DOHH2 (cell line): ENCODE measurements around the gene SGPL1.

ENCODE experiments used
- CTCF ChIP-seq: fragments of 200-600 bp; sonication (generic); IDR thresholded peaks from one replicate; pipeline ENCODE4 v1.5.1; 2014; ENCODE audit warnings: antibody characterized with exemption, mild to moderate bottlenecking, low read depth, low read length; ENCODE audit not compliant: poor library complexity, severe bottlenecking
- EZH2phosphoT487 ChIP-seq: fragments of 200-600 bp; sonication (generic); IDR thresholded peaks from 2 replicates; pipeline ENCODE4 v1.6.1; 2017; ENCODE audit warnings: borderline replicate concordance, mild to moderate bottlenecking, antibody characterized with exemption, low read length, moderate library complexity, mixed read lengths

GRCh38 chr10:70814126-70814525 lies 1.6 kb upstream of the SGPL1 start:
- TF ChIP-seq CTCF (no peak), EZH2phosphoT487 (no peak)
